ENCODE data around the gene JPH2.

DNA sequence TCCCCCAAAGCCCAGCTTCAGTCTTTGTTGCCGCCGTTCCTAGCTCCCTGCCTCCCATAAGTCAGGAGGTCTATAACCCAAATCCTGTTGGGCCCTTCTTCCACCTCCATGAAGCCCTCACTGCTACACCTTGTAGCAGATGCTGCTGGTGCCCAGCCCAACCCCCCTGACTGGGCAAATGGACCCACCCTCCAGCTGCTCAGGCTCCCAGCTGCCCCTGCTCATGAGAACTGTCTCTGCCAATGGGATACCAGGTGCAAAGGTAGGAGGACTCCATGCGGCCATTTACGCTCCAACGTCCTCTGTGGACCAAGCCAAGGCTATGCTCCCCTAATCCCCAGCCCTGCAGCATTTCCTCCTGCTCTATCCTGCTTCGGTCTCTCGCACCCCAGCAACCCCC is 71.8 kb downstream of the JPH2 start:
- TF ChIP-seq, protein P1, sequence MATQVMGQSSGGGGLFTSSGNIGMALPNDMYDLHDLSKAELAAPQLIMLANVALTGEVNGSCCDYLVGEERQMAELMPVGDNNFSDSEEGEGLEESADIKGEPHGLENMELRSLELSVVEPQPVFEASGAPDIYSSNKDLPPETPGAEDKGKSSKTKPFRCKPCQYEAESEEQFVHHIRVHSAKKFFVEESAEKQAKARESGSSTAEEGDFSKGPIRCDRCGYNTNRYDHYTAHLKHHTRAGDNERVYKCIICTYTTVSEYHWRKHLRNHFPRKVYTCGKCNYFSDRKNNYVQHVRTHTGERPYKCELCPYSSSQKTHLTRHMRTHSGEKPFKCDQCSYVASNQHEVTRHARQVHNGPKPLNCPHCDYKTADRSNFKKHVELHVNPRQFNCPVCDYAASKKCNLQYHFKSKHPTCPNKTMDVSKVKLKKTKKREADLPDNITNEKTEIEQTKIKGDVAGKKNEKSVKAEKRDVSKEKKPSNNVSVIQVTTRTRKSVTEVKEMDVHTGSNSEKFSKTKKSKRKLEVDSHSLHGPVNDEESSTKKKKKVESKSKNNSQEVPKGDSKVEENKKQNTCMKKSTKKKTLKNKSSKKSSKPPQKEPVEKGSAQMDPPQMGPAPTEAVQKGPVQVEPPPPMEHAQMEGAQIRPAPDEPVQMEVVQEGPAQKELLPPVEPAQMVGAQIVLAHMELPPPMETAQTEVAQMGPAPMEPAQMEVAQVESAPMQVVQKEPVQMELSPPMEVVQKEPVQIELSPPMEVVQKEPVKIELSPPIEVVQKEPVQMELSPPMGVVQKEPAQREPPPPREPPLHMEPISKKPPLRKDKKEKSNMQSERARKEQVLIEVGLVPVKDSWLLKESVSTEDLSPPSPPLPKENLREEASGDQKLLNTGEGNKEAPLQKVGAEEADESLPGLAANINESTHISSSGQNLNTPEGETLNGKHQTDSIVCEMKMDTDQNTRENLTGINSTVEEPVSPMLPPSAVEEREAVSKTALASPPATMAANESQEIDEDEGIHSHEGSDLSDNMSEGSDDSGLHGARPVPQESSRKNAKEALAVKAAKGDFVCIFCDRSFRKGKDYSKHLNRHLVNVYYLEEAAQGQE (IDR thresholded peaks at IDR 0.05; ENCODE audit: unreplicated experiment) = no peak
- TF ChIP-seq, protein P2, sequence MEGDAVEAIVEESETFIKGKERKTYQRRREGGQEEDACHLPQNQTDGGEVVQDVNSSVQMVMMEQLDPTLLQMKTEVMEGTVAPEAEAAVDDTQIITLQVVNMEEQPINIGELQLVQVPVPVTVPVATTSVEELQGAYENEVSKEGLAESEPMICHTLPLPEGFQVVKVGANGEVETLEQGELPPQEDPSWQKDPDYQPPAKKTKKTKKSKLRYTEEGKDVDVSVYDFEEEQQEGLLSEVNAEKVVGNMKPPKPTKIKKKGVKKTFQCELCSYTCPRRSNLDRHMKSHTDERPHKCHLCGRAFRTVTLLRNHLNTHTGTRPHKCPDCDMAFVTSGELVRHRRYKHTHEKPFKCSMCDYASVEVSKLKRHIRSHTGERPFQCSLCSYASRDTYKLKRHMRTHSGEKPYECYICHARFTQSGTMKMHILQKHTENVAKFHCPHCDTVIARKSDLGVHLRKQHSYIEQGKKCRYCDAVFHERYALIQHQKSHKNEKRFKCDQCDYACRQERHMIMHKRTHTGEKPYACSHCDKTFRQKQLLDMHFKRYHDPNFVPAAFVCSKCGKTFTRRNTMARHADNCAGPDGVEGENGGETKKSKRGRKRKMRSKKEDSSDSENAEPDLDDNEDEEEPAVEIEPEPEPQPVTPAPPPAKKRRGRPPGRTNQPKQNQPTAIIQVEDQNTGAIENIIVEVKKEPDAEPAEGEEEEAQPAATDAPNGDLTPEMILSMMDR (conservative IDR thresholded peaks at IDR 0.05; ENCODE audit: low read depth in 2 of 2) = no peak
- TF ChIP-seq CREB1 (CRISPR knock-in tag; IDR thresholded peaks at IDR 0.05; ENCODE audit: low read depth) = no peak
- TF ChIP-seq, protein P3, sequence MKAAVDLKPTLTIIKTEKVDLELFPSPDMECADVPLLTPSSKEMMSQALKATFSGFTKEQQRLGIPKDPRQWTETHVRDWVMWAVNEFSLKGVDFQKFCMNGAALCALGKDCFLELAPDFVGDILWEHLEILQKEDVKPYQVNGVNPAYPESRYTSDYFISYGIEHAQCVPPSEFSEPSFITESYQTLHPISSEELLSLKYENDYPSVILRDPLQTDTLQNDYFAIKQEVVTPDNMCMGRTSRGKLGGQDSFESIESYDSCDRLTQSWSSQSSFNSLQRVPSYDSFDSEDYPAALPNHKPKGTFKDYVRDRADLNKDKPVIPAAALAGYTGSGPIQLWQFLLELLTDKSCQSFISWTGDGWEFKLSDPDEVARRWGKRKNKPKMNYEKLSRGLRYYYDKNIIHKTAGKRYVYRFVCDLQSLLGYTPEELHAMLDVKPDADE (IDR thresholded peaks at IDR 0.05) = no peak
- TF ChIP-seq EZH2 (IDR thresholded peaks at IDR 0.05; ENCODE audit: low read depth, unreplicated experiment) = no peak
- no peak for TF ChIP-seq ZNF331 (CRISPR knock-in tag; IDR thresholded peaks at IDR 0.05; ENCODE audit: low read depth)

Measured in GM23338 (cell line).